ENCODE results near the gene GDF10.

DNA sequence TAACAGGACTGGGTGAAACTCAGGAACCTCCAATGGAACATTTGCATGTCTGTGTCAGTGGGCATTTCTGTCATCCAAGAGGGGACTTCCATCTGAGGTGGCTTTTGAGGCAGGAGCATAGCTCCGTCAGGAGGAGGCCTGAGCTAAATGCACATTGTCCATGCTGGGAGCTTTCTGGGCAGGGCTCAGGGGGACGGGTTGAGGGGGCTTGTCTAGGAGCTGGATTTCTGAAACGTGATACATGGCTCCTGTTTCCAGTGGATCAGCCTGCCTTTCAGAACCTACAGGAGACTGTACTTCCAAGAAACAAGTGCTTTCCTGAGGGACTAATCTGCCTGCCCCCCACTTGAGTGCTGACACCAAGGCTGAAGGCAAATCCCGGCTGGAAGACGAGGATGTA lies 40.5 kb upstream of the GDF10 start:
- TF ChIP-seq POLR2A (IDR thresholded peaks at IDR 0.05; ENCODE audit: control extremely low read depth in 1 of 2, low read depth in 2 of 2, low read length in 2 of 2) (no peak), YY1 (IDR thresholded peaks at IDR 0.05; ENCODE audit: low read depth, low read length) (no peak), SP2 (IDR thresholded peaks at IDR 0.05; ENCODE audit: low read length) (no peak), ZNF274 (IDR thresholded peaks at IDR 0.05; ENCODE audit: borderline replicate concordance, extremely low read depth, low read length) (no peak), HDAC2 (IDR thresholded peaks at IDR 0.05; ENCODE audit: borderline replicate concordance in 1 of 2, low read depth in 2 of 2, low read length in 2 of 2) (no peak), CREB1 (IDR thresholded peaks at IDR 0.05) (no peak)
- TF ChIP-seq, protein P1, sequence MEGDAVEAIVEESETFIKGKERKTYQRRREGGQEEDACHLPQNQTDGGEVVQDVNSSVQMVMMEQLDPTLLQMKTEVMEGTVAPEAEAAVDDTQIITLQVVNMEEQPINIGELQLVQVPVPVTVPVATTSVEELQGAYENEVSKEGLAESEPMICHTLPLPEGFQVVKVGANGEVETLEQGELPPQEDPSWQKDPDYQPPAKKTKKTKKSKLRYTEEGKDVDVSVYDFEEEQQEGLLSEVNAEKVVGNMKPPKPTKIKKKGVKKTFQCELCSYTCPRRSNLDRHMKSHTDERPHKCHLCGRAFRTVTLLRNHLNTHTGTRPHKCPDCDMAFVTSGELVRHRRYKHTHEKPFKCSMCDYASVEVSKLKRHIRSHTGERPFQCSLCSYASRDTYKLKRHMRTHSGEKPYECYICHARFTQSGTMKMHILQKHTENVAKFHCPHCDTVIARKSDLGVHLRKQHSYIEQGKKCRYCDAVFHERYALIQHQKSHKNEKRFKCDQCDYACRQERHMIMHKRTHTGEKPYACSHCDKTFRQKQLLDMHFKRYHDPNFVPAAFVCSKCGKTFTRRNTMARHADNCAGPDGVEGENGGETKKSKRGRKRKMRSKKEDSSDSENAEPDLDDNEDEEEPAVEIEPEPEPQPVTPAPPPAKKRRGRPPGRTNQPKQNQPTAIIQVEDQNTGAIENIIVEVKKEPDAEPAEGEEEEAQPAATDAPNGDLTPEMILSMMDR (IDR thresholded peaks at IDR 0.05; ENCODE audit: control extremely low read depth in 1 of 3, insufficient read depth in 1 of 3, low read depth in 1 of 3, low read length in 3 of 3): no peak
